GM23338 (cell line): ENCODE results near the gene B4GALT2. TPM values are rescaled to one million over a fixed set of nuclear protein-coding genes. Genes with fewer than 3 reads are reported as not detected.

ENCODE experiments used
- ATAC-seq: fragments of 200-7000 bp; cut with Tn5 transposase; 3 replicates; pipeline ENCODE4 v1.9.1; 2020
- DNase-seq: peaks from one replicate; pipeline ENCODE4 v3.0.0-alpha.2; 2015; ENCODE audit warnings: low spot score
- H2AFZ ChIP-seq: fragments of 200-600 bp; sonication (generic); 2 replicates; pipeline ENCODE4 v1.8.0; 2016; ENCODE audit warnings: antibody characterized with exemption, mild to moderate bottlenecking, moderate library complexity
- H3F3A ChIP-seq: fragments of 200-600 bp; sonication (generic); replicated peaks from 2 replicates; pipeline ENCODE4 v1.8.0; 2017; ENCODE audit warnings: antibody characterized with exemption, mixed run types, low read depth
- H3K27ac ChIP-seq: fragments of 200-600 bp; sonication (generic); 2 replicates; pipeline ENCODE4 v1.6.1; 2016; ENCODE audit warnings: low read depth
- H3K27me3 ChIP-seq: fragments of 200-600 bp; sonication (generic); 2 replicates; pipeline ENCODE4 v1.8.0; 2016; ENCODE audit warnings: mild to moderate bottlenecking, mixed run types, moderate library complexity; ENCODE audit not compliant: insufficient read depth
- H3K36me3 ChIP-seq: fragments of 200-600 bp; sonication (generic); 2 replicates; pipeline ENCODE4 v1.8.0; 2016; ENCODE audit warnings: mild to moderate bottlenecking; ENCODE audit not compliant: insufficient read depth
- H3K4me1 ChIP-seq: fragments of 200-600 bp; sonication (generic); 2 replicates; pipeline ENCODE4 v1.8.0; 2016; ENCODE audit warnings: mild to moderate bottlenecking, moderate library complexity; ENCODE audit not compliant: insufficient read depth
- H3K4me2 ChIP-seq: fragments of 200-600 bp; sonication (generic); 2 replicates; pipeline ENCODE4 v1.7.1; 2017; ENCODE audit warnings: mixed run types
- H3K4me3 ChIP-seq: fragments of 200-600 bp; sonication (generic); 2 replicates; pipeline ENCODE4 v1.6.1; 2016; ENCODE audit warnings: mixed run types
- H3K79me2 ChIP-seq: fragments of 200-600 bp; sonication (generic); replicated peaks from 2 replicates; pipeline ENCODE4 v1.8.0; 2017; ENCODE audit warnings: mild to moderate bottlenecking; ENCODE audit not compliant: insufficient read depth
- H3K9me2 ChIP-seq: fragments of 200-600 bp; sonication (generic); 2 replicates; pipeline ENCODE4 v1.8.0; 2017; ENCODE audit not compliant: insufficient read depth
- H4K20me1 ChIP-seq: fragments of 200-600 bp; sonication (generic); replicated peaks from 2 replicates; pipeline ENCODE4 v1.8.0; 2017; ENCODE audit warnings: mild to moderate bottlenecking; ENCODE audit not compliant: insufficient read depth
- H3K27ac Mint-ChIP-seq: 2 replicates; pipeline ENCODE4 v1.8.0; 2020; ENCODE audit warnings: inconsistent platforms, mild to moderate bottlenecking, moderate library complexity, mixed read lengths
- H3K27me3 Mint-ChIP-seq: 3 replicates; pipeline ENCODE4 v1.8.0; 2022; ENCODE audit warnings: low read depth, mild to moderate bottlenecking, moderate library complexity, mixed read lengths, inconsistent platforms; ENCODE audit not compliant: insufficient read depth, poor library complexity
- H3K36me3 Mint-ChIP-seq: 3 replicates; pipeline ENCODE4 v1.8.0; 2021; ENCODE audit warnings: low read depth, mild to moderate bottlenecking, inconsistent platforms, moderate library complexity, mixed read lengths
- H3K4me1 Mint-ChIP-seq: 3 replicates; pipeline ENCODE4 v1.8.0; 2020; ENCODE audit warnings: mild to moderate bottlenecking, inconsistent platforms, mixed read lengths
- H3K4me3 Mint-ChIP-seq: 3 replicates; pipeline ENCODE4 v1.8.0; 2021; ENCODE audit warnings: moderate library complexity, mild to moderate bottlenecking, inconsistent platforms, mixed read lengths
- H3K9me3 Mint-ChIP-seq: 3 replicates; pipeline ENCODE4 v1.8.0; 2020; ENCODE audit warnings: moderate library complexity, mild to moderate bottlenecking, inconsistent platforms, mixed read lengths
- CREB1 ChIP-seq: fragments of 250-450 bp; sonication (Bioruptor Pico); IDR thresholded peaks from 2 replicates; pipeline ENCODE4 v1.5.0; 2020; ENCODE audit warnings: low read depth, mild to moderate bottlenecking, moderate library complexity
- CTCF ChIP-seq, 2 experiments: fragments of 200-600 bp in 1 of 2; sonication (generic) in 1 of 2; conservative IDR thresholded peaks; 2 replicates each; pipeline versions ENCODE4 v1.5.1 to v1.6.1; 2016 to 2017; ENCODE audit warnings: antibody characterized with exemption in 2 of 2, low read depth in 2 of 2, mild to moderate bottlenecking in 2 of 2, moderate library complexity in 1 of 2
- JUNB ChIP-seq: IDR thresholded peaks from one replicate; pipeline ENCODE4 v1.6.1; 2016; ENCODE audit warnings: antibody characterized with exemption; ENCODE audit not compliant: unreplicated experiment
- NANOG ChIP-seq: IDR thresholded peaks from 2 replicates; pipeline ENCODE4 v1.6.1; 2016; ENCODE audit warnings: antibody characterized with exemption, borderline replicate concordance
- REST ChIP-seq: IDR thresholded peaks from one replicate; pipeline ENCODE4 v1.6.1; 2018; ENCODE audit warnings: antibody characterized with exemption; ENCODE audit not compliant: unreplicated experiment
- ZNF114 ChIP-seq: fragments of 250-450 bp; sonication (Bioruptor Pico); IDR thresholded peaks from 2 replicates; pipeline ENCODE4 v1.5.0; 2020; ENCODE audit warnings: mild to moderate bottlenecking, moderate library complexity
- ZNF331 ChIP-seq: fragments of 250-450 bp; sonication (Bioruptor Pico); IDR thresholded peaks from 2 replicates; pipeline ENCODE4 v1.5.0; 2020; ENCODE audit warnings: low read depth, mild to moderate bottlenecking, moderate library complexity
- ZNF462 ChIP-seq: fragments of 250-450 bp; sonication (Bioruptor Pico); IDR thresholded peaks from 2 replicates; pipeline ENCODE4 v1.5.0; 2020; ENCODE audit warnings: mild to moderate bottlenecking, moderate library complexity
- polyA plus RNA-seq: library from polyadenylated mRNA; unstranded; fragments of >200 nt; fragmentation: Nextera tagmentation; extraction: Ambion mirVana; gene quantifications from 2 replicates; pipeline ENCODE4 v1.2.1, GENCODE V29; 2016
- total RNA-seq: library from RNA; depleted of rRNA; stranded (reverse); fragments of >200 nt; shearing (Covaris generic); gene quantifications from 2 replicates; pipeline ENCODE4 v1.2.3, GENCODE V29; 2014

Gene B4GALT2
- total and polyA plus RNA-seq, 2 experiments from 2014 or later = 22.4 to 63.1 TPM

- TF ChIP-seq ZNF462 (CRISPR knock-in tag) (no peak), REST (no peak)
These were observed 12.1 kb downstream of the B4GALT2 start (continued) for GRCh38 chr1:43991200-43991475.

- H3K9me3 Mint-ChIP-seq = no peaks in the 10 kb centered on the region
- H3K4me1 ChIP-seq = peaks cover 10% of the 10 kb centered on the region
- peaks cover 21% of the 10 kb centered on the region for H3F3A ChIP-seq
- peak within 1 kb of the TSS; percentile 72; the same call in 1 of the 2 replicates for H3K27ac ChIP-seq
- H3K4me1 Mint-ChIP-seq = peaks cover 21% of the 10 kb centered on the region
- no peaks in the 10 kb centered on the region for H3K36me3 ChIP-seq
- H3K4me3 ChIP-seq = peak within 1 kb of the TSS; percentile 82
- no peaks in the 10 kb centered on the region for H3K79me2 ChIP-seq
- peak within 1 kb of the TSS; percentile 74 for H3K27ac Mint-ChIP-seq
- DNase-seq = peak; percentile 85
- H3K9me2 ChIP-seq = no peaks in the 10 kb centered on the region
- H3K27me3 ChIP-seq = peaks cover 11% of the 10 kb centered on the region; the same call in 1 of the 2 replicates
- H2AFZ ChIP-seq = peak within 1 kb of the TSS; percentile 96
- peak within 1 kb of the TSS; percentile 97 for H3K4me2 ChIP-seq
- no peaks in the 10 kb centered on the region; the same call in 2 of the 3 replicates for H3K36me3 Mint-ChIP-seq
- peaks cover 43% of the 10 kb centered on the region for H3K27me3 Mint-ChIP-seq
- peak; percentile 71 for ATAC-seq
- H4K20me1 ChIP-seq = no peaks in the 10 kb centered on the region
- peak within 1 kb of the TSS; percentile 87 for H3K4me3 Mint-ChIP-seq
- no peak for TF ChIP-seq CTCF (conservative IDR thresholded peaks at IDR 0.05; ENCODE audit: low read depth in 2 of 2)
- TF ChIP-seq JUNB = no peak
- no peak for TF ChIP-seq ZNF331 (CRISPR knock-in tag)
- 0 out of 2 replicates have a peak, but pooled peaks have one; percentile 29 for TF ChIP-seq CREB1 (CRISPR knock-in tag)
- TF ChIP-seq ZNF114 (CRISPR knock-in tag) = no peak
- no peak for TF ChIP-seq REST
- 0 out of 2 replicates have a peak, but pooled peaks have one; percentile 18 for TF ChIP-seq NANOG
These were observed 12.6 kb downstream of the B4GALT2 start, which contains the start of gene CCDC24 for GRCh38 chr1:43991476-43992231. TSS of gene CCDC24 (plus strand) at chr1:43991599. CDS start at chr1:43991879, 280 bp downstream.
